HG03159 (cell line): ENCODE data around the gene LCLAT1.
A peak's percentile ranks its signal among the peaks of the same experiment; 100 is the strongest.

Source experiments
- ATAC-seq: cut with Tn5 transposase; IDR thresholded peaks from one replicate; pipeline ENCODE4 v1.9.1; 2021; ENCODE audit warnings: mild to moderate bottlenecking, moderate library complexity; ENCODE audit not compliant: unreplicated experiment

Gene LCLAT1

DNA sequence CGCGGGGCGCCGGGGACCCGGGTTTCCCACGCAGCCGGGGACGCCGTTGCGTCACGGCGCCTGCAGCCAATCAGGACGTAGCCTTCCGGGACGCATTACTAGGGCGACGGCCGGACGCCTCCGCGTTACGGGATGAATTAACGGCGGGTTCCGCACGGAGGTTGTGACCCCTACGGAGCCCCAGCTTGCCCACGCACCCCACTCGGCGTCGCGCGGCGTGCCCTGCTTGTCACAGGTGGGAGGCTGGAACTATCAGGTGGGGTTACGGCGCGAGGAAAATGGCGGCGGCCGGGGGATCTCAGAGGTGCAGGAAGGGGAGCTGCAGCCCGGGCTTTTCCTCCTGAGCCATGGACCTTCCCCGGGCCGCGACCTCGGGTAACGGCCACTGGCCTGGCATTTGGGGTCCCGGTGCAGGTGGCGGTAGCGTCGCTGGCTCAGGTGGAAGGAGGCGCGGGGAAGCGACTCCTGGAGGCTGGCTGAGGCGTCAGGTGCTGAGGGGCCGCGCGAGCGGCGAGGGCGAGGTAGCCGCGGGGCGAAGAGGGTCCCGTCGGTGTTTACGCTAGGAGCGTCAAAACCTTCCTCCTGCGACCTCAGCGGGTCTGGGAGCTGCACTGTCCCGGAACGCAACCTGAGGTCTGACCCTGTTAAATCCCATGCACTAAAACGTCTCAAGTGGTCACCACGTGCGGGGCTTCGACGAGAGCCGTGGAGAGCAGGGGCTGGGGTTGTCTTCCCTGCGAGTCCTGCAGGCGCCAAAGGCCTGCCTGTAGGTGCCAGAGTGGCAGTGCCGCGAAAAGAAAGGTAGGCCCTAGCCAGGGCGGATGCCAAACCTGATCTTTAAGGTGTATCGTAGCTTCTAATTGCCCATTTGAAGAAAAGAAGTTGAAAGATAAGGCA, at the start of gene LCLAT1:
Gene LCLAT1 (plus strand): TSS at position 98 of the 897 bp plus-strand sequence. CDS start 78,345 bp downstream, outside the sequence.
- peak; percentile 97 for ATAC-seq

DNA sequence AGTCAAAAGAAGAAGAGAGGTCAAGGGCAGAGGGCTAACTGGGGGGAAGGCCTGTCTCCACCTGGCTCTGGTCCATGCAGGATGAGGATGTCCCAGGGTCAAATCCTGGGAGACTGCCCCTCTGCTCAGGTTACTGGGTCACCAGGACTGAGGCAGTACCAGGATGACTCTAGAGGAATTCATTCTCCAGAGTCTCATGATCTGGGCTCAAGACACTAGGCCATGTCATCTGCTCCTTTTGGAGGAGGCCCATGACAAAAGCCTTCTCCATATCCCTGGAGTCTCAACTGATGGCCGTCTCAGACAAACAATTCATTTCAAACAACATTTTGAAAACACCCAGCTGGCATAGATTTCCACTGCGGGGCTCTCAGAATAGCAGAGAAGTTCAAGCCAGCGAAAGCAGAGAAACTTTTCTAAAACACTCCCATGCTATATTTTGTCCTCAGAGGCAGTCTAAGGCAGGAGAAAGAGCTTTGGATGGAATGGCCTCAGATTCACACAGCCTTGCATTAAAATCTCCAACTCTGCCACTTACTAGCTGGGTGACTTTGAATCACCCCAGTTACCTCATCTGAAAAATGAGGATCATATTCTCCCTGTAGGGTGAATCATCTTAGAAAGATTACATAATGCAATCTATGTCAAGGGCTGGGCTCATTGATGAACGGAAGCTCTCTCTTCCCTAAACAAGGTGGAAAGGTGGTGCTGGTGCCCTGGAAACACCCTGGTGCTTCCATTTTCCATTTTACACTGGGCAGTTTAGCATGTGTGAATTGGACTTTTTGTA, 48.8 kb upstream of the LCLAT1 start:
- ATAC-seq, result no peak

DNA sequence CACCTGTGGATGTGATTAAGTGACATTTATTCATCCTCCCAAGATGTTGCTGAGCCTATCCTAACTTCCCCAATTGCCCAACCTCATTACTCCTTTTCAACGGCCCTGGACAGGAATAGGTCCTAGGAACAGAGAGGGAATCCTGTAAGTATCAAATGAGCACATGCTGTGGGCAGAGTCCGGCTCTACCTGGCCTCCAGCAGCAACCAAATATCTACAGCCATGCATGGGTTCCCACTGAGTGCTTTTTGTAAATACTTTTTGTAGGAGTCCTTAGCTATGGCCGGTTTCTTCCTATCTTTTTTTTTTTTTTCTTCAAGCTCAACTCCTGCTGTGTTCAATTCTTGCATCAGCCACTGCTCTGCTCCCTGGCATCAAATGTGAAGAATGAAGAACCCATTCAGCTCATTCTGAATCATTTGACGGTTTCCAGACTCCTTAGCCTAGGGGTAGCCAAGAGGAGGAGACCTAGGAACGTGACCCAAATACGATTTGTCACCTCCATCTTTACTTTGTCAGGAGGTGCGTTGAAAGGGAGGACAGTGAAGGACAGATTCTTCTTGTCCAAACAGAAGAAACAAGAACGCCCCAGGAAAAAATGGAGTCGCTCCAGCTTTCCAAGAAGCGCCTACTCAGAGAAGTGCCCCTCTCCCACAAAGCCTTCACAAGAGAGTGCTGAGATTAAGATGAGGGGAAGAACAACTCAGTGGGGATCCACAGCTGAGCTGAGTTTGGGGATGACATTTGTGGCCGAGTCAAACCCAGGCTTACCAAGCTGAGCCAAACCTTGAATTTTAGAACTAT, 46.7 kb upstream of the LCLAT1 start:
- no peak for ATAC-seq

DNA sequence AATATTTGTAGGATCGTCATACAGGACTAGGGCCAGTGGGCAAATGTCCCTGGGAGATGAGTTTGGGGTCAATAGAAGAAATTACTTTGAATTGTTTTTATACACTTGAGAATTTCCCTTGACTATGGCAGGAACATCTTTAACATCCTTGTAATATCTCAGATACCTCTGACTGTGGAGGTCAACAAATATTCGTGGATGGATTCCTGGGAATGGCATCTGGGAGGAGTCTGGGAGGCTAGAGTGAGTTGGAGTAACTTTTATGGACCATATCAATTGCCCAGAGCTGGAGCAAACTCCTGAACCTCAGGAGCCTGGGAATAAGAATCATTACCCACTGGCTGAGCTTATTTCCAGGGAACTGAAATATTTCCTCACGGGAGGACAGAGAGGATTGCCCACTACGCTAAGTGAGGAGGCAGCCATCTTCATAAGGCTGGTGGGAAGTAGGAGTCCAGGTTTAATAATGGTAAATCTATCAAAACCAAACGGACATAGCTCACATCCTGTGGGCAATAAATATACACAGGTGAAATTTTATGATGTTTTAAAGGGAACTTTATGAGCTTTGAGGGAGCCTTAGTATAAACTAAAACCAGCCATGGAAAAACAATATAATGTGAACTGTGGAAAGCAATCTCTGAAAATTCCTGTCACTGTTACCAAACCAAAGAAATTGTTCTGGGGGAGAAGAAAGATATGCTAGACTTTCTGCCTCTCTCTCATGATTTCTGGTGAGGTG, 44.4 kb upstream of the LCLAT1 start:
- no peak for ATAC-seq

DNA sequence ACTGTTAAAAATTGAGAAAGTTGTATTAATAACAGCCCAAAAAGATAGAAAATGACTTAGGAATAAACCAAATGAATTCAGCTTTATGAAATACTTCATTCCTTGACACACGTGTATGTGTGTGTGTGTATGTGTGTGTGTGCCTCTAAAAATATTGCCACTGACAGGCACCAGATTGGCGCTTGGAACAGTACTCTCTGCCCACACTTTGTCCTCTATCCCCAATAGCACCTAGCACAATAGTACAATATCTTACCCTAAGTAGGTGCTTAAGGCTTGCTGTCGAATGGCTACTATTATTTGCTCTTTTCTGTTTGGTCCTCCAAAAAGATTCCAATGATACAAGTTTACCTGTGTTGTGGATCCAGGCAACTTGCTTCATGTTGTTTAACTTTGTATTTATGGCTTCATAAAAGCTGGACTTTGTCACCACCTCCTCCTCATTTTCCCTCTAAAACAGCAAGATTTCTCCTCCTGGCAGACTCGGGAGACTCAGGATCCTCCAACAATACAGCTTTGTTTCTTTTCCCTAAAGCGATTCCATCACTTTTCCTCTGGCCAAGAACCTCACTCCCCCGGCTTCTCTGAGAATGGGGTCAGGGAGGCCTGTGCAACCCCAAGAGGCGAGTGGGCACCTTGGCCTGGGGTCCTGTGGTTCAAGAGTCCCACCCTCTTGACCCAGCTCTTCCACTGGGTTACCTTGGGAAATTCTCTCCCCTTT, 43.3 kb upstream of the LCLAT1 start:
- ATAC-seq, result no peak

DNA sequence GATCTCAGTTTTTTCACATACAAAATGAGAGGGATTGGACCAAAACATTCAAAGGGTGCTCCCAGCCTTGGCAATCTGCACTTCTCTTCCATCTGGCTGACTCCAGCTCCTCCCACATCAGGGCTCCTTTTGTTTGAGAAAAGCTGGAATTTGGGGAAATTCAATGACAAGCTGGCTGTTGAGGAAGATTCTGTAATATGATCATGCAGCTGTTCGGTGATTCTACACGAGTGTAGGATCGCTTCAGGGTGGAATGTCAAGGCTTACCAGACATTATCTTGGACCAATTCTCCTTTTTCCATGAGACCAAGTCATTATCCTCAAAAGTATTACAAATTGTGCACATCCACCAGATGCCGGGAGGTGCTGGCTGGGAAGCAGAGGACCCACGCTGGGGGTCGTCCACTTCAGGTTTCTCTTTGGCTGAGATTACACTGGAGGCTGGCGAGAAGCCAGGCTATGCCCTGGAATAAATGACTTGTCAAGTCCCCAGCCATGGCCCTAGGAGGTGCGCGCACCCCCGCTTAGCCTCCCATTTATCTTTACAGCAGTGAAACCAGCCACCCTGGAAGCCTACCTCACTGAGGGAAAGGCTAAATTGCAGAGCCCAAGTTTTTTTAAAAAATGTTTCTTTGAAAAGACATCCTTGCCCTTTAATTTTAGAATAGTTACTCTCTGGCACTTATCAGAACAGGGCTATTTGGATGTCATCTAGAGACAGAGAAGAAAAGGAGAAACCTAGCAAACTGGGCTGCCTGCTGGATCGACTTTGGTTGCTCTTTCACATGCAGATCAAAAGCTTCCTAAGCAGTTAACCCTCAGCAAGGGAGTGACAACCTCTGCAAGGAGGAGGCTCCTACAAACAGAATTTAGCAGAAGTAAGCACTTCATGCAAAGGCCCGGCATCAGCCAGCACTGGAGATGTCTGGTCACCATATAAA, 42.5 kb upstream of the LCLAT1 start:
- no peak for ATAC-seq

DNA sequence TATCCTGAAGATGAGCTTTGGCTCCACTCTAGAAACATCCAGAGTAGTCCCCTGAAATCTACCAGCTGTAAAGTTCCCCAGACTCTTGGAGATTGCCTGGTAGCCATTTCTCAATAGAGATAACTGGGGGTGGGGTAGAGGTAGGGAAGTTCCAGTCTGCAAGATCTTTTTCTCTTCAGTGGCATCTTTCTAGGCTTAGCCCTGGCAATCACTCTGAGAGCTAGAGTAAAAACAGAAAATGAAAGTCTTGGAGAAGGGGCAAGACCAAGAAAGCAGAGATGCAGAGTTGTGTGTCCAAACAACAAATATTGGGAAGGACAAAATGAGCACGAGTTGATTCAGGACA, 41.8 kb upstream of the LCLAT1 start:
- ATAC-seq, result no peak

DNA sequence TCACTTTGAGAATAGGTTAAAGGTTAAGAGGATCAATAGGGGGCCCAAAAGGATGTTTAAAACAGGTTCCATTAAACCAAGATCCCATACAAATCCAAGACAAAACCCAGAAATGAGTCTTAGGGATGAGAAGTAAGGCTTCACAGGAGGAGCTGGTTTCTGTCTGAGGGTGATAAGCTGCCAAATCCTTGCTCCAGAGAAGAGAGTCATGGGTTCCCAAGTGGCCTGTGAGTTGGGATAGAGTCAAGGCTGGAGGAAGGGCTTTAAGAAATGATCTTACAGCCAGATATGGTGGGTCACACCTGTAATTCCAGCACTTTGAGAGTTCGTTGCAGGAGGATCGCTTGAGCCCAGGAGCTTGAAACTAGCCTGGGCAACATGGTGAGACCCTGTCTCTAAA, 40.2 kb upstream of the LCLAT1 start:
- no peak for ATAC-seq

DNA sequence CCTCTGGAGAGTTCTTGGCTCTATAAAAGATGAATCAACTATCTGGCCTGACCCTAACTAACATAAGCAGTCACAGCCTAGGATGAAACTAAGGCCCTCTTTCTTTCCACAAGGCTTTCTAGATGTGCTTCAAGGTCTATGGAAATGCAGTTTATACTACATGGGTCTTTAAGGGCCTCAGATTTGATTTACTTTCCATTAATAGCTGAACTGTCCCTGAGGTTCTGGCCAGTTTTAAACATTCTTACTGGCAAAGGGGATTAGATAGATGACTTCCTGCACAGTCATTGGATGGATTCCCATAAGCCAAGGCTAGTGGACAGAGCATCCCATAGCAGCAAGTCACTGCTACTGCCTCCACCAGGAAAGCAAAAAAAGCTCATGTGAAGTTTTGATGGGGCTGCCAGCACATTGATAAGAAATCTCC, 38.1 kb upstream of the LCLAT1 start:
- no peak for ATAC-seq

DNA sequence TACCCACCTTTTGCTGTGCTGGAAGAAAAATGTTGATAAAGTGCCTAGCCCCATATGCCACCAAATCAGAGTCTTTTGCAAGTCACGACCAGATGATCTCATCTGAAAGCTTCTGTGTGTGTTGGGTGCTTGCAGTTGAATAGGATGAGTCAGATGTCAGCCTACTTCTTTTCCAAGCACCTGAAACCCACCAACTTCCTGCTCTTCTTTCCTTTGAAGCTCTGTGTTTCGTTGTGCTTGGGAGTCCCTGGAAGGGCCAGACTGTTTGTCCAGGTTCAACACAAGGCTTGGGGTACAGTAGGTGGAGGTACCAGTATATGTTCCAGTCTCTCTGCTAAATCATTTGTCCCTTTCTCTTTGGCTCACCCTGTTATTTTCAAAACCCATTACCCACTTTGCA, 36.8 kb upstream of the LCLAT1 start:
- ATAC-seq, result no peak

DNA sequence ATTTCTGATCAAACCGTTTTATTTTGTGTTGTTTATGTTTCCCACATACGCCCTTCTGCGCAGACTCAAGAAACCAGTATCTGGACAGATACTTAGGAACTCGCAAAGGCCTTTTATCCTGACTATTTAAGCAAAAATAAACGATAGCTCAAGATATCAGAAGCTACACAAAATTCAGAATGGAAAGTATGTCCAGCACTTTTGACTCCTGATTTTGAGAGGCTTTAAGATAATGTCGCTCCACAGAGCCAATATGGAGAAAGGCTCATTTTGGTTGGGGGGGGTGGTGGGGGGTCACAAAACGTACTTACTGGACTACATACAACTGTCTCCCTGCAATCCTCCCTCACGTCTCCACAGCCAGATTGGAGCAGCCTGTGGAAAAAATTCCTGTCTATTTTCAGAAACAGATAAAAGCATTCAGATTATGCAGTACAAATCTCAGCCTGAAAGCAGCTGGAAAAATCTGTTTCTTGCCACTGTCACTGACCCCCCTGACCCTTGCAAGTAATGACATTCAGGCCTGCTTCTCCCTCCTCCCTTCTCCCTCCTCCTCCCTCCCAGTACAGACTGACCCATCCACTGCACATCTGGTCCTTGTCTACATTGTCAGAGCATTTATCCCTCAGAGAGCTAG, 34.9 kb upstream of the LCLAT1 start:
- no peak for ATAC-seq

DNA sequence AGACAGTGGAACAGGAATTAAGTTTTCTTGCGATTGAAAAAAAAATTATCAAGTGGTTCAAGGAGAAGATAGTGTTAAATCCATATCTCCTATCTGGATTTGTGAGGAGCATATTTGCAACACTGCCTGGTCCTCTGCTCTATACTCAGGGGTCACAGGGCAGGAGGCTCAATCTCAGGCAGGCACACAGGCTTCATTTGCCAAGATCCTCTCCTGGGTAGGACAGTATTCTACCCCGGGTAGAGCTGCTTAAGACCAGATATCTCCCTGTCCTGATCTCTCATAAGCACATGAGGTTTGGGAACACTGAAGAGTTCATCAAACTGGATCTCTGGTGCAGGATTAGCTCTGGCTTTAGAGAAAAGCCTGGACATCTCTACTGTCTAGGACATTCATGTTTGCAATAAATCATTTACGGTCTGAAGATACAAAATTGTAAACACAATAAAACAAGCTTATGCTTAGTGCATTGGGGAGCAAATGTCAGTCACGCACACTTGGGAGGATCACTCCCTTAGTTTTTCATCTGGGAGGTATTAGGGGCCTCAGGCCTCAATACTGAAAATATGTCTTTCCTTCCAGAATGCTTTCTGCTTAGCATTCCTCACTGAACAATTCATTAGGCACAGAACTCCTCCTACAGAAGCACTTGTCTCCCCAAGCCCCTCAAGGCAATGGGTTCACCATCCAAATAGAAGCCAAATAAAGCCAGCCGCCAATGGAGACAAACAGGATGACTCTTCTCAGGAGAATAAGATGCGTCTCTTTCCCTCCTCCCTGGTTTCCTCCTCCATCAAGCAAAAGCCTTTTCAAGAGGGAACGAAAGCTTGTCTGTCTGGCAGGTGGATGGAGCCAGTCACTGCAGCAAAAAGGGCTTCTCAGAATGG, 34.1 kb upstream of the LCLAT1 start:
- ATAC-seq, result no peak

DNA sequence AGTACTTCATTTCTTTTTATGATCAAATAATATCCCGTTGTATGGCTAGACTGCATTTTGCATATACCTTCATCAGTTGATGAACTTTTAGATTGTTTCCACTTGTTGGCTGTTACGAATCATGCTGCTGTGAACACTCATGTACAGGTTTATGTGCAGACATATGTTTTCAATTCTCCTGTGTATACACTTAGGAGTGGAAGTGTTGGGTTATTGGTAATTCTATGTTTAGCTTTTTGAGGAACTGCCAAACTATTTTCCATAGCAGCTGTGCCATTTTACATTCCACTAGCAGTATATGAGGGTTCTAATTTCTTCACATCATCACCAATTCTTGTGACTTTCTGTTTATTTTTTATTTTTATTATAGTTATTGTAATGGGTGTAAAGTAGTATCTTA, 32.1 kb upstream of the LCLAT1 start:
- ATAC-seq, result no peak

DNA sequence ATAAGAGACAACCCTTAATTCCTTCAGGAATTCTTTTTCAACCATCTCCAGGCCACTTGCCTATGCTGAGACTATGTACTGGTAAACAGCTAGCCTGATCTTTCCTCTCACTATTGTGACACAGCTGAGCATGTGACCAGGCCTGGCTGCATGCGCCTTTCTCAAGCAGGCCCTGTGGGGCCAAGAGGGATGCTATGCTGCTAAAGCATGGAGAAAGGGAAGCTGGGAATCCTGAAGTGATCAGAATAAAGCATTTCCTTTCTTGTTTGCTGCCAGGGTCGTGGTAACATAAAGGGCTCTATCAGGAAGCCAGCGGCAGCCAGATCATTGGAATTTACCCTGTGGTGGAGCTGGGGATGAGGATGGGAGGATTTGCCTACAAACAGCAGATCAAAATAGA, 29.8 kb upstream of the LCLAT1 start:
- no peak for ATAC-seq

DNA sequence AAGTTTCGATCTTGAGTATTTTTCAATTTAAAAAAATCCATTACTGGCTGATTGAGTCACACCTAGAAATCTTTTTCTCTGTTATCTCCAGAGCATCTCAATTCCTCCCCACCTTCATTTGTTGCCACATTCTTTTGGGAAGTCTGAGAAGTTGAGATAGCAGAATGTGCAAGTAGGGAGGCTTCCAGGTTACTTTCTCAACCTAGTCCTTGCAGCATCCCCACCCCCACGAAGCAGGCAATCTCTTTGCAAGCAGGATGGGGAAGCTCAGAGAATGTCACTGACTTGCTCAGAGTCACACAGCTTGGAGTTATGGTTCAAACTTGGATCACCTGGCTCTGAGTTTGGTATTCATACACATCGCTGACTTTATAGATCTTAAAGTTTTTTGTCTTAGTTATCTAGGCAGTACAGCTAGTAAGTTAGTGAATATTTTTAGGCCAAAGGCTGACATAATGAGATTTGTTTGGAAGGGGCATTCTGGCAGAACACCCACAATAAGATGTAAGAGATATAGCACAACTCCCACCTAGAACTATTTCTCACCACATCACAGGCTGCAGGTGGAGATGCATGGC, 25.9 kb upstream of the LCLAT1 start:
- no peak for ATAC-seq

DNA sequence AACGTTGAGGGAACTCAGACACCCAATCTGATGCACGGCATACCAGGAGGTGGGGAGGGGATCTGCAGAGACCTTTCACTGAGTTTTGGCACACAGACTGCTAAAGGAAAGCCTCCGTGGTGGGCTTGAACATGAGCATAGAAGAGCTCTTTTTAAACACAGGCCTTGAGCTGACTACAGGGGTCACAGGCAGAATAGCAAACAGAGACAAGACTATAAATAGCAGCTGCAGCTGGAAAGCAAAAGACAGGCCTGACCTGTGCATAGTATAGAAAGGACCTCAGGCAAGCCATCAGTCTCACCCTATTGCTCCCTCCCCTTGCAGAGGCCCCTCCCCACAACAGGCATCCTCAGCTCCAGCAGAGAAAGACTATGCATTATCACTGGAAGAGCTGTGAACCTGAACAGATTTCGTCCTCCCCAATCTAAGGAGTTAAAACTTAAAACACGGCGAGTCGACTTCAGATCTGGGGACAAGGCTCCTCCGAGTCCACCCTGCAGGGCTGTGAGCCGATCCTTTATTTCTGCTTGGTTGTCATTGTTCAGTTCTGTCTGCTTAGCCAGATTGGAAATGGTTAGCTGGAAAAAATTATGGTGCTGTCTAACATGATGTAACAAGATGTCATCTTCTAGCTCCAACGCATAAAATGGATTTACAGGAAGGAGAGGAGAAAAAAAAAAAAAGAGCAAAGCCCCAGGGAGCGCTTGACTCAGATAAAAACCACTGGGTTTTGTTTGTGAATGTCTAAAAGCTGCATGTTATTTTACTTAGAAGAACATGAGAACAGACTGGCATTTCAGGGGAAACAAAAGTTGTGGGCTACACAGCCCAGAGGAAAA, 25.2 kb upstream of the LCLAT1 start:
- no peak for ATAC-seq
